H1 (cell line): ENCODE data around the gene GNB1L. TPM values are rescaled to one million over a fixed set of nuclear protein-coding genes. Genes with fewer than 3 reads are reported as not detected.

Experiments used
- CTBP2 ChIP-seq: IDR thresholded peaks from 2 replicates; pipeline ENCODE4 v1.7.0; 2011; ENCODE audit warnings: borderline replicate concordance, mild to moderate bottlenecking, moderate library complexity, mixed read lengths, low read length; ENCODE audit not compliant: insufficient read depth, insufficient read length
- HDAC6 ChIP-seq: IDR thresholded peaks from one replicate; pipeline ENCODE4 v1.7.1; 2012; ENCODE audit warnings: low read depth, mild to moderate bottlenecking, inconsistent platforms, low read length, moderate library complexity
- RNF2 ChIP-seq: fragments of 200-900, 300-1000 bp; sonication (generic); IDR thresholded peaks from 2 replicates; pipeline ENCODE4 v1.7.1; 2016; ENCODE audit warnings: borderline replicate concordance, low read depth, mild to moderate bottlenecking, antibody characterized with exemption, low read length; ENCODE audit not compliant: poor library complexity, severe bottlenecking; ENCODE audit errors: missing control alignments
- SRF ChIP-seq: IDR thresholded peaks from 2 replicates; pipeline ENCODE4 v1.6.1; 2011; ENCODE audit warnings: mild to moderate bottlenecking, low read depth, low read length, moderate library complexity
- USF2 ChIP-seq: IDR thresholded peaks from 2 replicates; pipeline ENCODE4 v1.6.1; 2011; ENCODE audit warnings: low read length, improper control_type of control experiment
- polyA plus RNA-seq, 7 experiments: library from polyadenylated mRNA; depleted of rRNA in 3 of 7; stranded (reverse) in 5 of 7; unstranded in 2 of 7; fragments of >200 nt in 5 of 7; fragments of 200-250 nt in 2 of 7; gene quantifications; 1 replicate in 5 of 7; 2 replicates in 1 of 7; 4 replicates in 1 of 7; pipeline versions ENCODE4 v1.2.1 to v1.2.3, GENCODE V29; 2011 to 2013; ENCODE audit warnings: missing spikeins in 2 of 7, mixed read lengths in 2 of 7
- total RNA-seq: library from RNA; stranded (reverse); fragmentation: NEBNext Ultra II Directional; extraction: Animal tissue kit (Norgen Biotek cat#: 25700); gene quantifications from 2 replicates; pipeline ENCODE4 v1.2.1, GENCODE V29; 2021
- TF ChIP-seq, protein P1 (sequence below): IDR thresholded peaks from 2 replicates; pipeline ENCODE4 v1.6.1; 2012; ENCODE audit warnings: inconsistent platforms

Gene GNB1L
- total and polyA plus RNA-seq, 2 of the 8 experiments (the other 6 are each of a cell fraction or from before 2014, with no cell fraction given) = 14.0 to 15.6 TPM

GRCh38 chr22:19873138-19873959 lies 18.7 kb upstream of the GNB1L start (continued):
- TF ChIP-seq, protein P1, sequence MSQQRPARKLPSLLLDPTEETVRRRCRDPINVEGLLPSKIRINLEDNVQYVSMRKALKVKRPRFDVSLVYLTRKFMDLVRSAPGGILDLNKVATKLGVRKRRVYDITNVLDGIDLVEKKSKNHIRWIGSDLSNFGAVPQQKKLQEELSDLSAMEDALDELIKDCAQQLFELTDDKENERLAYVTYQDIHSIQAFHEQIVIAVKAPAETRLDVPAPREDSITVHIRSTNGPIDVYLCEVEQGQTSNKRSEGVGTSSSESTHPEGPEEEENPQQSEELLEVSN = no peak
- TF ChIP-seq USF2 (no peak), CTBP2 (no peak), HDAC6 (no peak), RNF2 (no peak), SRF (no peak)
- TF ChIP-seq, all 59 proteins: peak for 0
